Superior temporal gyrus (tissue), 1 donor: ENCODE results near the gene ESPN.
A peak's percentile ranks its signal among the peaks of the same experiment; 100 is the strongest.
"Not testable (repeated sequence)": the region's sequence is repeated elsewhere in the genome, so short reads cannot be mapped to it uniquely, and the experiment has no call there.

Experiments
- DNase-seq: peaks from one replicate; pipeline ENCODE4 v3.0.0-alpha.2; 2016; ENCODE audit errors: extremely low spot score

Gene ESPN

DNA sequence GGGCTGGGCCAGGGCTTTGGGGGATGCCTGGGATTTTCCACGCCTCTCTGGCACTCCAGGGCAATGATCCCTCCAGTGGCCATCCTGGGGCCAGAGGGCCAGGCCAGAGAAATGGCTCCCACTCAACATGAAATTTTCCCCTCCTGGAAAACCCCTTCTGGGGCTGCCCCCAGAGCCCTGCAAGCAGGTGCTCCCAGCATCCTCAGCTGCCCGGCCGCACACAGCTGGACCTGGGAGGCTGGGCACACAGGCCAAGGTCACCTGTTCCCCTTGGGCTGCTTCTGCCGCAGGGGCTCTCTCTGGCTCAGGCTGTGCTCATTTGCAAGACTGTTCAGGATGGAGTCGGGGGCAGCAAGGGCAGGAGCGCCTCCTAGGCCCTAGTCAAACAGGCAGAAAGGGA is 3.9 kb downstream of the ESPN start:
- DNase-seq: not testable (repeated sequence)

- DNase-seq: not testable (repeated sequence)
Measured at GRCh38 chr1:6429660-6430411, 5.3 kb downstream of the ESPN start.

GRCh38 chr1:6431645-6432579 is 7.3 kb downstream of the ESPN start:
- DNase-seq: not testable (repeated sequence)

- DNase-seq: no peak
Measured at GRCh38 chr1:6434186-6434585, 9.6 kb downstream of the ESPN start.

DNA sequence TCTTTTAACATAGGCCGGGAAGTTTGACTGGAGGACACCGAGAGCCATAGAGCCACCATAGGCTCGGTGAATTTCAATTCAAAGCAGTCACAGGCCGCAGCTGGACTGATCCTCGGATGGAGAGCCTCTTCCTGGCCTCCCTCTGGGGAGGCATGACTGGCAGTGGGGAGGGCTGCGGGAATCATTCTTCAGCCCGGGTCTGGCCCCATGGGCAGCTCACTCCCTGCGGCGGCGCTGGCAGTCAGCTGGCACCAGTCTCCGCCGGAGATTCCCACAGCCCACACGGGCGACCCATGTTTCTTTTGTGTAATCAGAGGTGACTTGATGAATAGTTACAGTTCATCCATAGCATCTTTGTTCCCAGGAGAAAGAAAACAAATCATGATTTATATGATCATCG is 10.6 kb downstream of the ESPN start:
- no peak for DNase-seq

DNA sequence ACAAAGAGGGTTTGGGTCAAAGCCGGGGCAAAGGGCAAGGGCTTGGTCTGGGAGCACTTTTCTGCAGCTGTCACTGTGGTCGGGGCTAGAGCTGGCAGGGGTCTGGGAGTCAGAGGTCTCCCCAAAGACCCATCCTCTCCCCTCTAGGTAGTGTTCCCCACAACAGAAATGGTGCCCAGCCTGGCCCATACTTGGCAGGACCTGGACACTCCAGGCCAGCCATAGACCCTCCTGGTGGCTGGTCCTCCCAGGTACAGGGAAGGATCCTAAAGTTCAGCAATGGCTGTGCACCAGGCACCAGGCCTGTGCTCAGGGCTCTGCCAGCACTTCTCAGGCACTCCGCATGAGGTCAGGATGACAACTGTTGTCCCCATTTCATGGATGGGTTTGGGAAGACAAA is 11.0 kb downstream of the ESPN start:
- no peak for DNase-seq

- DNase-seq: not testable (repeated sequence)
Measured at GRCh38 chr1:6436277-6436676, 11.7 kb downstream of the ESPN start.

- DNase-seq: peak; percentile 37
Measured at GRCh38 chr1:6437012-6437700, 12.6 kb downstream of the ESPN start.

DNA sequence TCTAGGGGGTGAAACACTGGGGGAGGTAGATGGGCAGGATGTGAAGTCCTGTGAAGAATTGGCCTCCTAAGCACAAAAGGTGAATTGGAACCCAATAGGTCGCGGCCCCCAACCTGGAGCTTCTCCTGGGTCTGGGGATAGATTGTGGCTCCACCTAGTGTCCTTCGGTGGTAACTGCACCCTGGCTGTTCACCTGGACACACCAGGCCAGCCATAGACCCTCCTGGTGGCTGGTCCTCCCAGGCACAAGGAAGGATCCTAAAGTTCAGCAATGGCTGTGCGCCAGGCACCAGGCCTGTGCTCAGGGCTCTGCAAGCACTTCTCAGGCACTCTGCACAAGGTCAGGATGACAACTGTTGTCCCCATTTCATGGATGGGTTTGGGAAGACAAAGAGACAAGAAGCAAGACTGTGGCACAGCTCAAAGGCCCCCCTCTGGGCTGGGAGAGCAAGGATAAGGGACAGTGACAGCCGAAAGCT is 13.5 kb downstream of the ESPN start:
- peak; percentile 71 for DNase-seq

- DNase-seq: no peak
Measured at GRCh38 chr1:6440198-6441126, 15.9 kb downstream of the ESPN start.

GRCh38 chr1:6441586-6441985 is 17.0 kb downstream of the ESPN start:
- no peak for DNase-seq

GRCh38 chr1:6443339-6444115 is 19.0 kb downstream of the ESPN start:
- DNase-seq: no peak

DNA sequence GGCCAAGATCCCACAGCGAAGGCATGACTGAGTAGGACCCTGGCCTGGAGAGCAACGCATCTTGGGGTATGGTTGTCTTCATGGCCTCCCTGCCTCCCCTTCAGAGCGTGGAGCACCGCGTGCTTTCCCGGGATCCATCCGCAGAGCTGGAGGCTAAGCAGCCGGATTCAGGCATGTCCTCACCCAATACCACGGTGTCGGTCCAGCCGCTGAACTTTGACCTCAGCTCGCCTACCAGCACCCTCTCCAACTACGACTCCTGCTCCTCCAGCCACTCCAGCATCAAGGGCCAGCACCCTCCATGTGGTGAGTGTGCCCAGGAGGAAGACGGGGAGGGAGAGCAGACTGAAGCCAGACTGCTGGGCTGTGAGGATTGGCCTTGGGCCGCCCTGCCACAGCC is 19.8 kb downstream of the ESPN start:
- DNase-seq: no peak

- DNase-seq: no peak
Measured at GRCh38 chr1:6445062-6445763, 20.6 kb downstream of the ESPN start.

- DNase-seq: not testable (repeated sequence)
Measured at GRCh38 chr1:6445929-6446328, 21.4 kb downstream of the ESPN start.

DNA sequence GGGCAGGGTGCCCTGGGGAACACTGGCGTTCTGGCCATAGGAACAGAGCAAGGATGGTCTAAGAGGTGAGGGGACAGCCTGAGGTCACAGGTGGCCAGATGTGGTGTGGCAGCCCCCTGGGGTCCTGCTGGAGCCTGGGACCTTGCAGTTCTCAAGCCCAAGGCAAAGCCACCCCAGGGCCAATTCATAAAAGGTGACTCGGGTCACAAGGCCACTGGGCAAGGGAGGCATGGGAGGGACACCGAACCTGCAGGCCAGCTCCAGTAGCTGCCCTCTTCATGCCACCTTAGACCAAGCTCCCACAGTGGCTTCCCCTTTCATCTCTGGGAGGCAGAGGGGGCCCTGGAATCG is 22.1 kb downstream of the ESPN start:
- DNase-seq: no peak

- DNase-seq: no peak
Measured at GRCh38 chr1:6447016-6447817, 22.6 kb downstream of the ESPN start.

DNA sequence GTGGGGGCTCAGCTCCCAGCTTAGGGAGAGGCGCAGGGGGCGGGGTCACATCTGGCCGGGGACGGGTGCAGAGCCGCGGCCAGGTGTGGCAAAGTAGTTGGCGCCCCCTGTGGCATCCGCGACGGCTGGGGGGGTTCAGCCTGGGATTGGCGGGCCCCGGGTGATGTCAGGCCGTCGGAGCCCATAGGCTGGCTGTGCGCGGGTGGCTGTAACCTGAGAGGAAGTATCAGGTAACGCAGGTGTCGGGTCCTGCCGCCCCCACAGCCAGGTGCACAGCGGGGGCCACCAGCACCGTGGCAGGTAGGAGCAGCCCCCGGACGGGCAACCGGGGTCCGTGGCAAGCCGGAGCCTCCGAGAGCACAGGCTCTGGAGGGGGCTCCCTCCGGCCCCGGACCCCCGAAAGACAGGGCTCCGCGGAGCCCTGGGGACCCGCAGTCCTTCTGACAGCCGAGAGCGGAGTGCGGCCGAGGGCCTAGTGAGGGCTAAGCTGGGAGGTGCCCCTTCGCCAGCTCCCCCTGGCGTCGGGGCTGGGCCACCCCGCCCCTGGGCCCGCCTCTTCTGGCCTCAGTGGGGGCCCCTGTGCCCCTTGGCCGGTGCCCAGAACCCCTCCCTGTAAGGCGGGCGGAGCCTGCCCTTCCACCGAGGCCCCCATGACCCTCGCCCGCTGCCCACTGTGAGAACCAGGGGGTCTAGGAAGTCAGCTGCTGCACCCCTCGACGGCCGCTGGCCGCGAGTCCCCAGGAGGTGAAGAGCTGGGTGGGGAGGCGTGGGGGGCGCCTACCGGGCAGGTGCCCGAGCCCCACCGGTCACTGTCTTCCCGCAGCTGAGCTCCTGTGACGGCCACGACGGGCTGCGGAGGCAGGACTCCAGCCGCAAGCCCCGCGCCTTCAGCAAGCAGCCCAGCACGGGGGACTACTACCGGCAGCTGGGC is 23.5 kb downstream of the ESPN start:
- DNase-seq: no peak
